NCI-H524 (cell line): ENCODE data around the gene IZUMO4.
A peak's percentile ranks its signal among the peaks of the same experiment; 100 is the strongest.

ENCODE experiments used
- DNase-seq, 2 experiments: peaks; one replicate each; lab custom pipeline; 2025; lab: John Stamatoyannopoulos, UW

Gene IZUMO4

GRCh38 chr19:2059422-2060201, 37.1 kb upstream of the IZUMO4 start:
- no peak for DNase-seq

DNA sequence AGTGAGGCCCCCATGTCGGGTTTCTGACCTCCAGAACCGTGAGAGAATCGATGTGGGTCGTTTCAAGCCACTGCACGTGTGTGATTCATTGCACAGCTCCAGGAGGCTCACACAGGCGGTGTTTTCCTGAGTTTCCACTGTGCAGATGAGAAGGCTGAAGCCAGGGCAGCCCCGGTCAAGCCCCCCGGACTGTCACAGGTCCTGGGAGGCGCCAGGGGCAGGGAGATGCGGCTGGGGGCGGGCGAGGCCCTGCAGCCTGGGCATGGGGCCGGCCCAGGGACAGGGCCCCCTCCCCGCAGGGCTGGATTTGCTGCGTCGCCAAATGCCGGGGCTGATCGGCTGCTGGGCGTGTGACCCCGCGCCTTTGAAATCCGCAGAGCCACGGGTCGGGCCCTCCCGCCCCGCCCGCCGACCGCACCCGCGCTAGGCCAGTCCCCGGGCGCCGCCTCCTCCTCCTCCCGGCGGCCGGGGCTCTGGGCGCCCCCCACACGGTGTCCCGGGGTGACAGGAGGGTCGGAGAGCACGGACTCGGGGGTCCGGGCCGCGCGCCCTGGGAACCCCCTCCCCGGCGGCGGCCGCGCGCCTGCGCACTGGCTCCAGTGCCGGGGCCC, 35.7 kb upstream of the IZUMO4 start:
- peak in 1 of 2 experiments; percentile 76 for DNase-seq

DNA sequence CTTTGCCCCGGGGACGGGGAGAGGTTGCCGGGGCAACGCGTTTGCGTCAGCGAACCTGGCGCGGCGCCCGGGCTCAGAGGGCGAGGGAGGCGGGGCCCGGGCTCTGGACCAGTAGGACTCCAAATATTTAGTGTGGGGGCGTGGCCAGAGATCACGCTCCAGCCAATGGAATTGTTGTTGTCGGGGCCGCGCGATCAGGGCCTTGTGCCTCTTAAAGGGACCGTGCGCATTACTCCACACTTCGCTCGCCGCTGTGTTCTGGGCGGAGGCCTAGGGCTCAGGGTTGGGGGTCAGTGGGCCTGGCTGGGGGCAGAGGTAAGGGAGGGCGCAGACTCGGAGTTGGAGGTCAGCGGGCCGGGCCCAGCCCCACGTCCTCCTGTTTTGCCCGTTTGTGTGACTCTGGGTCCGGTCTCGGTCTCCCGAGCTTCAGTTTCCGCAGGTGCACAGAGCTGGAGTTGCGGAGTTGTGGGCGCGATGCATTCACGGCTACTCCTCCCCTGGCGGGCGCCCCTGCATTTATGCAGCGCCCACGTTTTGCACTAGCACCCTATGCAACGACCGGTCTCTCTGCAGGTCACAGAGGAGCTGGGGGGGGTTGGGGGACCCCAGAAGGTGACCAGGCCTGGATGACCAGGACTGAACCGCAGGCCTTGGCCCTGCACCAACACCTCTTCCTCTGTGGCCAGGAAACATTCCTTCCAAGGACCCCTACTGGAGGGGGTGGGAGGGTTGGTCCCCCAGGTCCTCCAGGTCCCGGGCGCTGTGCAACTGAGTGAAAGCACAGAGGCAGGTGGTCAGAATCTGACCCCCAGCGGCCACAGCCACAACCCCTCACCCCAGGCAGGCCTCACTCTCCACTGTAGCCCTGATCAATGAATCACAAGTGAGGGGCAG, 35.0 kb upstream of the IZUMO4 start:
- DNase-seq, result peak; percentile 99 to 100

DNA sequence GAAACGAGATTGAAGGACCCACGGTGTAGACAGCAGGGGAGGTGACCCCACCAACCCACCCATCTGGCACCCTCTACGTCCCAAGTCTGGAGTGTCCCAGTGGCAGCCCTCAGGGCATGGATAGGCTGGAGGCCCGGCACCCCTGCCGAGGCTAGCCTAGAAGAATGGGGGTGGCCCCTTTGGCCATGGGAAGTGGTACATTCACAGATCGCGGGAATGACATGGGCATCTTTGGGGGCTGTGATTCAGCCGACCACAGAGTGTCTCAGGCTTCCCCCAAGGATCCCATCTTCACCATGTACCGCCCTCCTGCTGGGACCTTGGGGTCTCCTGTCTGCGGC, 34.4 kb upstream of the IZUMO4 start:
- DNase-seq, result no peak

DNA sequence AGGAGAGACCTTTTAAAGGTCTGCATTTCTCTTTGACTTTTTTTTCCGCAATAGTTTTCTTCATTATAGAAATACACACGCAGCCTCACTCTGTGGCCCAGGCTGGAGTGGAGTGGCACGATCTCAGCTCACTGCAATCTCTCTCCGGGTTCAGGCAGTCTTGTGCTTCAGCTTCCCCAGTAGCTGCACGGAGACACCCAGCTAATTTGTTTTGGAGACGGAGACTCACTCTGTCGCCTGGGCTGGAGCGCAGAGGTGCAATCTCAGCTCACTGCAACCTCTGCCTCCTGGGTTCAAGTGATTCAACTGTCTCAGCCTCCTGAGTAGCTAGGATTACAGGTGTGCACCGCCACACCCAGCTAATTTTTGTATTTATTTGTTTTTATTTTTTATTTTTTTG, 33.9 kb upstream of the IZUMO4 start:
- no peak for DNase-seq

DNA sequence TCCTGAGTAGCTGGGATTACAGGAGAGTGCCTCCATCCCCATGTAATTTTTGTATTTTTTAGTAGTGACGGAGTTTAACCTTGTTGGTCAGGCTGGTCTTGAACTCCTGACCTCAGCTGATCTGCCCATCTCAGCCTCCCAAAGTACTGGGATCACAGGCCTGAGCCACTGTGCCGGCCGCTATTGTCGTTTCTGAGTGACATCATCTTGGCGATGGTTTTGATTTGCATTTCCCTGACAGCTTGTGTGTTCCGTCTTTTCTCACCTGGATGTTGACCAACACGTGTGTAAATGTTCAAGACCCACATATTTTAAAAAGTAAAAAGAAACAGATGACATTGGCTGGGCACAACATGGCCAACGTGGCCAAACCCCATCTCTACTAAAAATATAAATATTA, 32.9 kb upstream of the IZUMO4 start:
- DNase-seq, result no peak

GRCh38 chr19:2064395-2064787, 32.3 kb upstream of the IZUMO4 start:
- no peak for DNase-seq

- DNase-seq, result peak in 1 of 2 experiments; percentile 39
Observed at GRCh38 chr19:2064788-2065524, 31.8 kb upstream of the IZUMO4 start.

GRCh38 chr19:2070436-2070827, 26.3 kb upstream of the IZUMO4 start:
- no peak for DNase-seq

- DNase-seq, result no peak
Observed at GRCh38 chr19:2070986-2071673, 25.6 kb upstream of the IZUMO4 start.

GRCh38 chr19:2072757-2073551, 23.8 kb upstream of the IZUMO4 start:
- DNase-seq, result no peak

- no peak for DNase-seq
Observed at GRCh38 chr19:2076526-2076944, 20.2 kb upstream of the IZUMO4 start.

GRCh38 chr19:2077398-2077797, 19.3 kb upstream of the IZUMO4 start:
- DNase-seq, result no peak

- DNase-seq, result no peak
Observed at GRCh38 chr19:2077833-2078619, 18.7 kb upstream of the IZUMO4 start.

DNA sequence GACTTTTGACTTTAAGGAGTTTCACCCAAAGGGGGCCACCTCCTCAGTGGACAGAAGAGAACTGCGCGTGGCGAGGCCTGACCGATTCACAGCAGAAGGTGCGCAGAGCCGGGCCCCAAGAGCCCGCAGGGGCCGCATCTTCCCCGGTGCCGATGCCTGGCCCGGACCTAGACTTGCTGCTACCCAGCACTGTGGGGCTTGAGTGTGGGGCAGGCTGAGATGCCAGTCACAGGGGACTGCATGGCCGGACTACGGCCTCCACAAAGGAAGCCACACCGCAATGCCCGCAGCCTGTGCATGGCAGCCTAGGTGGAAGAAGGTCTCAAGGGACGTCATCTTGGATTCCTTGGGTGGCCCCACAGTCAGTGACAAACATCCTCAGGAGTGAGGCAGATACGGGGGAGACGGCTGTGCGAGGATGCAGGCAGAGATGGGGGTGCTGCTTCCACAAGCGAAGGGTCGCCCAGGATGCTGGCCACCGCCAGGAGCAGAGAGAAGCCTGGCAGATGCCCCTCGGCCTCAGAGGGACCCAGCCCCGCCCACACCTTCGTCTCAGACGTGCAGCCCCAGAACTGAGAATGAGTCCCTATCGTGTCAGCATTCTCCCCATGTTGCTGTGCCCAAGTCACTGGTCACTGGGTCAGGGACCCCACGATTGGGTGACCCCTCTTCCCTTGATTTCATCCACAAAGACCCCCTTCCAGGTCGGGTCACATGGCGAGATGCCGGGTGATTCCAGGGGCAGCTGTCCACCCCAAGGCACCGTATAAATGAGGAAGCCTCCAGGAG, 17.4 kb upstream of the IZUMO4 start:
- no peak for DNase-seq

GRCh38 chr19:2079865-2080301, 16.8 kb upstream of the IZUMO4 start:
- no peak for DNase-seq

- no peak for DNase-seq
Observed at GRCh38 chr19:2080336-2080988, 16.3 kb upstream of the IZUMO4 start.
